ENCODE results near the gene DOCK10.
"Not testable (repeated sequence)": the region's sequence is repeated elsewhere in the genome, so short reads cannot be mapped to it uniquely, and the experiment has no call there.

DOCK10 gene

GRCh38 chr2:224943601-224944041 is 98.6 kb downstream of the DOCK10 start:
- not testable (repeated sequence) for DNase-seq

GRCh38 chr2:224941960-224942359 is 100.3 kb downstream of the DOCK10 start:
- no peak for DNase-seq

DNA sequence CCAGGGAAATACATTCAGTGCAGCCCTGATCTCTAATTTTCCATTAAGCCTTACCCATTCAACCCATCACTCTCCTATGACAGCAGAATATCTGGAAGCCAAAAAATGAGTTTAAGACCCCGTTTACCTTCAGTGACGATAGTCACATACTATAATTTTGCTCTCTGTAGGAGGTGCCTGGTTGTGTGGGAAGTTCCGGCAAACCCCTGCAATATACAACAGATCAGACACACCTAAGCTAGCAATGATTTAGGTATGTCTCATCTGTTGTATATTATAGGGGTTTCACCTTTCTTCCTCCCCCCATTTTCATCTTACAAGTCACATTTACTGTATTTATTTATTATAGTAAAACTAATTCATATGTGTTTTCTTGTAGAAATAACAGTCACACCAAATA is 101.7 kb downstream of the DOCK10 start:
- DNase-seq: no peak

DNA sequence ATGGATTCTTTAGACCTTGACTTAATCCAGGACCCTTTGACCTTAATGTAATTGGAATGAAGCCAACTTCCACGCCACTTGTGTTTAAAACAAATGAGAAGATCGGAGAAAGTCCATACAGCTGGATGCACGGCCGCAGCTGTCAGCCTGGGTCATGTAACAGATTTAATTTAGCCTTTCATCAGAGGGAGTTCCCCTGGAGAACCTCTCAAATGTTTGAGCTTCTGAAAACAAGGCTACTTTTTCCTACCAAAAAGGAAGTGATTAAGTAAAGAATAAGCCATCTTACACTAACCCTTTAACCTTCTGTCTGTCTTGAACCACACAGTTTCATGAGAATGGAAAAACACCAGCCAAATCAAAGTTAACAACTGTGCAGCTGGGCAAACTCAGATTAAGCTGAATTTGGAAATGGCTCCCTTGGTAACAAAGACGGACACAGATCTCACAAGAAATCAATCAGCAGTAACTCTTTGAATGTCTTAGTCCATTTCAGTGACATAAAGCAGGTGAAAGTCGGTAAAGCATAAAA is 103.6 kb downstream of the DOCK10 start:
- no peak for DNase-seq

DNA sequence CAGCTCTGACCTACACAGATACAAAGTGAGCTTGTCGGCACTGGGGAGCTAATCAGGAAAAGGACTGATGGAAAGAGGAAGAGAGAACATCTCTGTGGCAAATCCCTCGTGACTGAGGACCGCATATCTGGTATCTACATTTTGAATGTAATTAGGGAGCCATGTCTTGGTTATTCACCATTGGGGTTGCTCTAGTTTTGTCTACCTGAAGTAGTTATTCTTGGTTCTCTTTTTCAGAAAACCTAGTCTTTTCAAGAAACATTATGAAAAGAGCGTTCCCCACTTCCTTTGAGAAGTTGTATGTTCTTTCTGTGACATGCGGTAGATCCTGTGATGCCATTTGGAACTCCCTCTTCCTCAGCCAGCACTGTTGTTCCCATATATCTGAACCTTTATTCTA is 104.4 kb downstream of the DOCK10 start:
- DNase-seq: no peak

- peak; percentile 56 for DNase-seq
Measured at GRCh38 chr2:224934526-224935188, 107.6 kb downstream of the DOCK10 start.

GRCh38 chr2:224933431-224933830 is 108.8 kb downstream of the DOCK10 start:
- no peak for DNase-seq

GRCh38 chr2:224932522-224932921 is 109.7 kb downstream of the DOCK10 start:
- no peak for DNase-seq

DNA sequence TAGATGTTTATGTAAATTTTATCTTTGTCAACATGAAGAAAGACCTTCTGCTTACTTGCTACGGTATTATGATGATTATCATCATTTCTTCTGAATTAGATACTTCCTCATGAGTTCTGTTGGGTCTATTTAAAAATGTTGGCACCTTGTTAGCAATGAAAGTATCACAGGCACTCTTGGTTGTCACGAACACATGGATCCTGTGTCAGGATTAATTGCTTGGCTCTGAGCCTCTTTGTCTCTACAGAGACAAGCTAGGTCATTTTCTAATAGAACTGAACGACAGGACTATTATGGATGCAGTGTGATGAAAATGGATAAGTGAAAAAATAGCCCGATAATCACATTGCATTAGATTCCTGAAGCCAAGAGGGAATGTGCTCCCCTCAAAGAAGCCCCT is 110.3 kb downstream of the DOCK10 start:
- DNase-seq: no peak

DNA sequence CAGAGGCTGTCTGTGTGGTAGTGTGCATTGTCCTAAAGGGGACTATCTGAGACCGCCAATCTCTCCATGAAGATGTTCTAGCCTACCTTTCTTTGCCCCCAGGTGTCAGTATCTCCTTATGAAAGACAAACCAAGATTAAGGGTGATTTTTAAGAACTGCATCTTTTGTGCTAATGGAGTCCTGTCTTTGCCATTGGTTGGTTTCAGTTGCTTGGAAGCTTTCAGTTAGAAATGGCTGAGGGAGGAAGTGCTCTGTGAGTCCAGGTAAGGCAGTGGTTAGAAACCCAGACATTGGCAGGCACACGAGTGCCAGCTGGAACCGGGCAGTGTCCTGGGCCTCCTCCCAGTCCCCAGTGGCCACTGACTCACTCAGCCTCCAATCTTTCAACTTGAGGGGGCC is 111.3 kb downstream of the DOCK10 start:
- DNase-seq: no peak

- DNase-seq: no peak
Measured at GRCh38 chr2:224930124-224930523, 112.1 kb downstream of the DOCK10 start.

DNA sequence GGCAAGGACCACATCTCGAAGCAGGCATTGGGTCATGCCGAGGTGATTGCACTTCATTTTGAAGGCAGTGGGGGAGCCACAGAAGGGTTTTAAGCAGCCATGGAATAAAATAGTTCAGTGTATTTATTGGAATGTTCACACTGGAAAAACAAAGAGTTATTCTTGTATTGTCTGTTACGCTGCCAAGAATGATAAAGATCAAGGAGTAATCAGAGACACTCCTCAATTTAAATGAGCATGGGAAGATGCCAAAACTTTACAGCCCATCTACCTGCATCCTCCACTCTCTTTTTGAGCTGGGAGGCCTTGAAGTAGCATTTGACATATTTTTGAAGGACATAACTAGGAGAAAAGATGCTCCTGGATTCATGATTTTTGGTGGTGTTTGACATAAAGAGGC is 112.8 kb downstream of the DOCK10 start:
- DNase-seq: no peak

- peak; percentile 95 for DNase-seq
Measured at GRCh38 chr2:224927646-224928173, 114.6 kb downstream of the DOCK10 start.

GRCh38 chr2:224927011-224927410 is 115.3 kb downstream of the DOCK10 start:
- DNase-seq: no peak

DNA sequence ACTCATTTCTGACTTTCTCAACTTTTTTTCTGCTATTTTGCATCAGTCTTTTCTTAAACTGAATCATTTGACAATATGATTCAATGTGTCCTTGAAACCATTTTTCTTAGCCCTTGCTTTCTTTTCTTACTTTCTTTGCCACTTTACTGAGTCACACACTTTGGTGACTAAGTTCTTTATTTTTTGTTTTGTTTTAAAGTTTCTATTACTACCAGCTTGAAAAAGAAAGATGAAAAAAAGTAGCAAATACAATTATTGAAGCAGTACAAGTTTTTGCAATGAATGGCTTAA is 116.5 kb downstream of the DOCK10 start:
- peak; percentile 78 for DNase-seq

- no peak for DNase-seq
Measured at GRCh38 chr2:224925061-224925809, 117.0 kb downstream of the DOCK10 start.

- no peak for DNase-seq
Measured at GRCh38 chr2:224924631-224925030, 117.6 kb downstream of the DOCK10 start.

GRCh38 chr2:224922142-224922727 is 120.0 kb downstream of the DOCK10 start:
- no peak for DNase-seq

GRCh38 chr2:224919472-224920110 is 122.7 kb downstream of the DOCK10 start:
- DNase-seq: no peak

DNA sequence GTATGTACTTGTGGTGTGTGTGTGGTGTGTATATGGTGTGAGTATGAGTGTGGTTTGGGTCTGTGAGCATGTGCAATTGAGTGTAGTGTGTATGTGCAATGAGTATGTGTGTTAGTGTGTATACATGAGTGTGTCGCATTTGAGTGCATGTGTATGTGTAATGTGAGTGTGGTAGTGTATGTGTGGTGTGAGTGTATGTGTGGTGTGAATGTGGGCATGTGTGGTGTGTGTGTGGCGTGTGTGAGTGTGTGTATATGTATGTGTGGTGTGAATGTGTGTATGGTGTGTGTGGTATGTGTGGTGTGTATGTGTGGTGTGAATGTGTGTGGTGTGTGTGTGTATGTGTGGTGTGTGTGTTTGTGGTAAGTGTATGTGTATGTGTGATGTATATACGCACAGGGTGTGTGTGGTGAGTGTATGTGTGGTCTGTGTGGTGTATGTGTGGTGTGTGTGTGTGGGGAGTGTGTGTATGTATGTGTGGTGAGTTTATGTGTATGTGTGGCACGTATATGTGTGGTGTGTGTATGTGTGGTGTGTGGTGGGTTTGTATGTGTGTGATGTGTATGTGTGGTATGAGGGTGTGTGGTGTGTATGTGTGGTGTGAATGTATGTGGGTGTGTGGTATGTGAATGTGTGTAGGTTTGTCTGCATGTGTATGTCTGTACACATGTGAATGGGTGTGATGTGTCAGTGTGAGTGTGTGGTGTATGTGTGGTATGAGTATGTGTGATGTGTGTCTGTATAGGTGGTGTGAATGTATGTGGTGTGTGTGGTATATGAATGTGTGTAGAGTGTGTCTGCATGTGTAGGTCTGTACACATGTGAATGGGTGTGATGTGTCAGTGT is 123.4 kb downstream of the DOCK10 start:
- no peak for DNase-seq

DNA sequence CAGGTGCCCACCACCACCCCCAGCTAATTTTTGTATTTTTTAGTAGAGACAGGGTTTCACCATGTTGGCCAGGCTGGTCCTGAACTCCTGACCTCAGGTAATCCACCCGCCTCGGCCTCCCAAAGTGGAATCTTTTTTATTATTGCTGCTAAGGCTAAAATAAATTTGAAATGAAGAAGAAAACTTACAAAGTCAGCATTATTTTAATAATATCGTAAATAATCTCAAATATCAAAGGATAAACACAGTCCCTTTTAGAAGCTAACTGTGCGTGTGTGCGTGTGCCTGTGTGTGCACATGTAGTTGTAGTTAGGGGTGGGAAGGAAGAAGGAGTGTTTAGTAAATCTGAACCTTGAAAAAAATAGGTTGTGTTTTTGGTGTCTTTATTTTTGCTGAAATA is 125.0 kb downstream of the DOCK10 start:
- DNase-seq: not testable (repeated sequence)

DNA sequence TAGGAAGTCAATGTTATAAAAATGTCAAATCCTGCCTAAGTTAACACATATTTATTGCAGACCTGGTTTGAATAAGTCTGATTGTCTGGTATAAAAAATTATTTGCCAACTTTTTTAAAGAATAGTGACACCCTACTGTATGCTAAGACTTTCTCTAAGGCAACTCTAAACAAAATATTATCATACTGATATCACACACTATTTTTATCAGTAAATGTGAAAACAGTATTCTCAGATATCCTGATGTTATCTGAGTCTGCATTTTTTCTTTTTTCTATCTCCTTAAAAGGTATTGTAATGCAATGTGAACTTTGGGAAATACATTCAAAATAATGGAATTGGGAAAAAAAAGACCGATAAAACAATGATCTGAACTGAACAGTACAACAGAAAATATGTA is 127.1 kb downstream of the DOCK10 start:
- DNase-seq: peak; percentile 59
